ENCODE data around the gene TSPAN1. TPM values are rescaled to one million over a fixed set of nuclear protein-coding genes. Genes with fewer than 3 reads are reported as not detected.

Gene TSPAN1
- total RNA-seq, 1 donor = 0.43 TPM

DNA sequence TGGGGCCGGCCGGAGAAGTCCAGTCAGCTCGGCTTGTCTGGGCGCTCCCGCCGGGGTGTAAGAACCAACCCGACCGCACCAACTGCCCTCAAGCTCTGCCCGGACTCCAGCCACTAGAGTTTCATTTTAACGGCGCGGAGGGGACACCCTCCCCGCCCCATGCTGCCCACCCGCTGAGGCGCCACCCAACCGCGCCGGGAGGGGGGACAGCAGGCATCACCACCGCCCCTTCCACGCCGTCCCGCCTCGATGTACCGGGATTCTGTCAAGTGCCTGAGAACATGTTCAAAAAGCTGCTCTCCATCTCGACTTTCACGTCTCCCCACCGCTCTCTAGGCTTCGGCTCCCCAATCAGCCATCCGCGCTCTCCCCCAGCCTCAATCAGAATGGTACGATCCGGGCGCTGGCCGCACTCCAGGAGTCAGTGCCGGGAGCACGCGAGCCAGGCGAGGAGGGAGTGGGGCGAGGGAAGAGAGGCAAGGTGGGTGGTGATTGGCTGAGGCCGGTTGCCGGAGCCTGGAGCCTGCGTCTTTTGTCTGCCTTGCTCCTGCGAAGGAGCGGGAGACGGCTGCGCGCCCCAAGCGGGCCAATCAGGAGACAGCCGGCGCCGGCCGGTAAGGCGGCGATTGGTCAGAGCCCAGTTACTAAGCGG is 42.2 kb upstream of the TSPAN1 start, which contains the start of gene PIK3R3:
Gene PIK3R3 (minus strand): TSS at position 101 of the 652 bp plus-strand sequence. CDS start 677 bp downstream, outside the sequence.
- DNase-seq (ENCODE audit: low read depth) = peak; percentile 99
- TF ChIP-seq, protein P1, sequence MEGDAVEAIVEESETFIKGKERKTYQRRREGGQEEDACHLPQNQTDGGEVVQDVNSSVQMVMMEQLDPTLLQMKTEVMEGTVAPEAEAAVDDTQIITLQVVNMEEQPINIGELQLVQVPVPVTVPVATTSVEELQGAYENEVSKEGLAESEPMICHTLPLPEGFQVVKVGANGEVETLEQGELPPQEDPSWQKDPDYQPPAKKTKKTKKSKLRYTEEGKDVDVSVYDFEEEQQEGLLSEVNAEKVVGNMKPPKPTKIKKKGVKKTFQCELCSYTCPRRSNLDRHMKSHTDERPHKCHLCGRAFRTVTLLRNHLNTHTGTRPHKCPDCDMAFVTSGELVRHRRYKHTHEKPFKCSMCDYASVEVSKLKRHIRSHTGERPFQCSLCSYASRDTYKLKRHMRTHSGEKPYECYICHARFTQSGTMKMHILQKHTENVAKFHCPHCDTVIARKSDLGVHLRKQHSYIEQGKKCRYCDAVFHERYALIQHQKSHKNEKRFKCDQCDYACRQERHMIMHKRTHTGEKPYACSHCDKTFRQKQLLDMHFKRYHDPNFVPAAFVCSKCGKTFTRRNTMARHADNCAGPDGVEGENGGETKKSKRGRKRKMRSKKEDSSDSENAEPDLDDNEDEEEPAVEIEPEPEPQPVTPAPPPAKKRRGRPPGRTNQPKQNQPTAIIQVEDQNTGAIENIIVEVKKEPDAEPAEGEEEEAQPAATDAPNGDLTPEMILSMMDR (IDR thresholded peaks at IDR 0.05; ENCODE audit: insufficient read depth, low read depth, low read length) = no peak
- peak within 1 kb of the TSS; percentile 76 for H3K4me3 ChIP-seq (ENCODE audit: low read depth, low read length)

DNA sequence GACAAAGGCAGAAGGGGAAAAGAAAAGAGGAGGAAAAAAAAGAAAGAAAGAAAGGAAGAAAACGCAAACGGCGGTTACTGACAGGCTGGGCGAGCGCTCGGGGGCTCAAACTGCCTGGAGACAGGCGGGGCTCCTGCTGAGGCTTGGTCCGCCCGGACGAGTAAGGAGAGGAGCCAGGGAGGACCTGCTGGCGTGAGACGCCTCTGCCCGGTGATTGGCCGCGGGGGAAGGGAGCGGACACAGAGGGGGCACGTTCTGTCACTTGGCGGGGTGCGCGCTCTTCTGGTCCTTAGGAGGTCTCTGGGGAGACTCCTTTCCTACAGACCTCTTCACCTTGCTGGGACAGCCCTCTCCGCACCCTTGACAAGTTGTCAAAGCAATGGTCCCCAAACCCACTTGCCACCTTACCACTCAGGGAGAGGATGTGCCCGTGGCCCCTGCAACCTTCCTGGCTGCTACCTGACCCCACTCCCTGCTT is 41.7 kb upstream of the TSPAN1 start:
- TF ChIP-seq, protein P1 (IDR thresholded peaks at IDR 0.05; ENCODE audit: insufficient read depth, low read depth, low read length) = no peak
- H3K4me3 ChIP-seq (ENCODE audit: low read depth, low read length) = peak overlapping the region; percentile 64
- DNase-seq (ENCODE audit: low read depth) = no peak

DNA sequence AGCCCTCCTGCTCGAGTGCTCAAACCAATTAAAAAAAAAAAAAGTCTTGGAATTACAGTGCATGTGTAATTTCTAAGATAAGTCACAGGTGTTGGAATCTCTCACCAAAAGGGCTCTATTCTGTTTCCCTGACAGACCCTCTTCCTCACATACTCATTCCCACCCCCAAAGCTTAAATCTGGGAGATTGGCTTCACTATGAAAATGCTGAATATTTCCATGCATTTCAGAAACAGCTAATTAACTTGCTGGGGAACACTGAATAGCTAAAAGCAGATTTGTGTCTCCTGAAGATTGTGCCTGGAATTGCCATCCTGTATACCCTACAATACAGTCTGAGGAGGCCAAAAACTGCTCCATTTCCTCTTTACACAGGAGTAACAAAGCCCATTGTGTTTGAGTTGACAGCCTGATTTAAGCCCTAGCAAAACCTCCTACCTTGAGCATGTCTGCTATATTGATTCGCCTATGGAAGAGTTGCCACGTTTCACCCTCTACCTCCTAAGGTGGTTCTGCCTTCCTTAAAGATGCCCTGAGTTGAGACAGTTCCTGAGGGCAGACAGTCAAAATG is 41.0 kb upstream of the TSPAN1 start:
- DNase-seq (ENCODE audit: low read depth) = no peak
- peak overlapping the region; percentile 64 for H3K4me3 ChIP-seq (ENCODE audit: low read depth, low read length)
- TF ChIP-seq, protein P1 (IDR thresholded peaks at IDR 0.05; ENCODE audit: insufficient read depth, low read depth, low read length) = no peak

DNA sequence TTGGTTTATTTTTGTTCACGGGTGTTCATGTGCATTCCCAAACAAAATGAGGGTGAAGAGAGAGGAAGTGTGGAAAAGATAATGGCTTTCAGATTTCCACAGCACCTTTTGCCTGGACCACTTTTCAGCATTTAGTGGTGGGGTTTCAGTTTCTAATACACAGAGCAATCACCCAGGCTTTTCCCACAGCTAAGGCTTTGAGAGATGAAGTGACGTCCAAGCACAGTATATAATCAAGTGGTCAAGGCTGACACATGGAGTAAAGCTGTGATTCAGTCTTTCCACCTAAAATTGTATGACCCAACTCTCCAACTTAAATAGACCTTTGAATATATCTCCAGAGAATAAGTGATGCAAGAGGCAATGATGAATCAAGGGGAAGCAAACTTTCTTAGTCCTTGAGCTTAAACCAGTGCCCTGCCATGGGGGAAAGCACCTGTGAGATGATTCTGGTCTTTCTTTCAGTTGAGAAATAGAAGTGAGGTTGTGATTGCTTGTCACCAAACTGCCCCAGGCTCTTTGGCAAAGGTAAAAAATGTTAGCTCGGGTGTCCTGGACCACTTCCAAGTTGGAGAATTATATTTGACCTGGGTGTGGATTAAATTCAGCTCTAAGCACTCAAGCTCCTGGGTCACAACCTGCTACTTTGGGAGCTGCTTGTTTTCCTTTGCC is 40.1 kb upstream of the TSPAN1 start:
- DNase-seq (ENCODE audit: low read depth) = peak; percentile 31
- H3K4me3 ChIP-seq (ENCODE audit: low read depth, low read length) = no peak overlapping the region

DNA sequence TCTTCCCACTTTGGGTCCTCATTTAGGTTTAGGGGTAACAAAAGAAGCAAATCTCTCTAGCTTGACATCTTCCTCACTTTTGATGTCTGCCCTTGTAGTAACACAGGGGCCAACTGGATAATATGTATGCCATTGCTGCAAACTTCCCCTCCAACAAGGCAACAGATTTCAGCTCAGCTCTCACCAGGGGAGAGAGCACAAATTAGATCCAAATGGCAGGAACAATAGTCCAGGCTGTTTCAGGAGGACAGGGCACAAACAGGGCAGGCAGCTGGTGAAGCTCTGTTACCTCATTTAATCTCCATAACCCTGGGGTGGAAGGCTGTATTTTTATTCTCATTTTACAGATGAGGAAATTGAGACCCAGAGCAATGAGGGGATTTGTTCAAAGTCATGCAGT is 38.2 kb upstream of the TSPAN1 start:
- TF ChIP-seq, protein P1 (IDR thresholded peaks at IDR 0.05; ENCODE audit: insufficient read depth, low read depth, low read length) = no peak
- no peak overlapping the region for H3K4me3 ChIP-seq (ENCODE audit: low read depth, low read length)
- no peak for DNase-seq (ENCODE audit: low read depth)

More for the DNA sequence above, 40.1 kb upstream of the TSPAN1 start:
- TF ChIP-seq, protein P1 (IDR thresholded peaks at IDR 0.05; ENCODE audit: insufficient read depth, low read depth, low read length) = no peak

DNA sequence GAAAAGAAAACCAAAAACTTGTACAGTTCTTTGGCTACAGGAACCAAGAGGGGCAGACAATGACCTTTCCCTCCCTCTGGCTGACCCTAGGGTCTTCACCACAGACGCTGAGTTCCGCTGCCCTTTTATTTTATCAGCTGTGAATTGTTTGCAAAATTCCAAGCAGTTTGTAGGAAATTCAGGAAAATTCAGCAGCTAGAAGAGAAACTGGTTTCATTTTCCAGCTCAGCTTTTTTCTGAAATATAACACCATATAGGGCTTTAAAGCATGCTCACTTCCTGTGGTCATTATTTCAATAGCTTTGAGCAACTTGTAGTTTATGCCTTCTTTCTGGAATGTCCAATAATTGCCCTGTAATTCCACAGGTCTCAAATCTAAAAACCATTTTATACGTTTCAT is 37.0 kb upstream of the TSPAN1 start:
- DNase-seq (ENCODE audit: low read depth) = peak; percentile 60
- TF ChIP-seq, protein P1 (IDR thresholded peaks at IDR 0.05; ENCODE audit: insufficient read depth, low read depth, low read length) = no peak
- peak overlapping the region; percentile 54 for H3K4me3 ChIP-seq (ENCODE audit: low read depth, low read length)
